ENCODE results near the gene DSG1. TPM values are rescaled to one million over a fixed set of nuclear protein-coding genes. Genes with fewer than 3 reads are reported as not detected.

Gene DSG1
- total and polyA plus RNA-seq, 2 of the 13 experiments (the other 11 are each of a cell fraction or from before 2014, with no cell fraction given): 0.04 TPM; not detected in 1

DNA sequence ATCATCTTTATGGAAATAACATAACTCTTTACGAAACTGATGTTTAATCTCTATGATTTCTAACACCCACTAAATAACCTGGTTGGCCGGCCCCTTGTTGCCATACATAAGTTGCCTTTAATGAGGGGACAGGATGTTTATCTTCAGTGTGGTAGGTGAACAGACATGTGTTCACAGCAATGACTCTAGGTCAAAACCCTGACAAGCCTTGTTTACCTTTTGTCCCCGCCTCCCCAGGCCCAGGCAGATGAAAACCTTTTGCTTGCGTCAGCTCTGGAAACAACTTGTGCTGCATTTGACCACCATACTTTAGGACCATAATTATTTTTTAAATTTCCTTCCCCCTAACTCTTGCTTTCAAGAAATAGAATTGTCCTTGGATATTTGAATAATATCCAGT lies 55.7 kb downstream of the DSG1 start (continued):
- no peak for TF ChIP-seq MAF1 (CRISPR knock-in tag; IDR thresholded peaks at IDR 0.05; ENCODE audit: borderline replicate concordance)
- TF ChIP-seq ZNF652 (CRISPR knock-in tag; IDR thresholded peaks at IDR 0.05; ENCODE audit: borderline replicate concordance, low read depth): no peak
- peak; percentile 34; the same call in 1 of the 2 replicates for TF ChIP-seq PITX1 (CRISPR knock-in tag; IDR thresholded peaks at IDR 0.05)
- TF ChIP-seq ZNF790 (CRISPR knock-in tag; IDR thresholded peaks at IDR 0.05; ENCODE audit: borderline replicate concordance): no peak
- peak in 1 of 2 experiments; percentile 71; a peak in 1 of 4 replicates for TF ChIP-seq EP300 (IDR thresholded peaks at IDR 0.05; ENCODE audit: low read depth in 2 of 2, low read length in 2 of 2)
- no peak for TF ChIP-seq EP300 (CRISPR knock-in tag; IDR thresholded peaks at IDR 0.05; ENCODE audit: borderline replicate concordance)
- TF ChIP-seq CEBPB (IDR thresholded peaks at IDR 0.05; ENCODE audit: borderline replicate concordance, low read depth, low read length): peak; percentile 15; the same call in 1 of the 2 replicates
- no peak for TF ChIP-seq CREB1 (IDR thresholded peaks at IDR 0.05)
- TF ChIP-seq CREB1 (CRISPR knock-in tag; IDR thresholded peaks at IDR 0.05): peak; percentile 44; the same call in 1 of the 2 replicates
- TF ChIP-seq FOXA3 (CRISPR knock-in tag; IDR thresholded peaks at IDR 0.05): peak; percentile 98
- TF ChIP-seq, protein P1, sequence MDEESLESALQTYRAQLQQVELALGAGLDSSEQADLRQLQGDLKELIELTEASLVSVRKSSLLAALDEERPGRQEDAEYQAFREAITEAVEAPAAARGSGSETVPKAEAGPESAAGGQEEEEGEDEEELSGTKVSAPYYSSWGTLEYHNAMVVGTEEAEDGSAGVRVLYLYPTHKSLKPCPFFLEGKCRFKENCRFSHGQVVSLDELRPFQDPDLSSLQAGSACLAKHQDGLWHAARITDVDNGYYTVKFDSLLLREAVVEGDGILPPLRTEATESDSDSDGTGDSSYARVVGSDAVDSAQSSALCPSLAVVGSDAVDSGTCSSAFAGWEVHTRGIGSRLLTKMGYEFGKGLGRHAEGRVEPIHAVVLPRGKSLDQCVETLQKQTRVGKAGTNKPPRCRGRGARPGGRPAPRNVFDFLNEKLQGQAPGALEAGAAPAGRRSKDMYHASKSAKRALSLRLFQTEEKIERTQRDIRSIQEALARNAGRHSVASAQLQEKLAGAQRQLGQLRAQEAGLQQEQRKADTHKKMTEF (CRISPR knock-in tag; IDR thresholded peaks at IDR 0.05): peak; percentile 59; the same call in 1 of the 2 replicates
- no peak for TF ChIP-seq ZNF562 (CRISPR knock-in tag; IDR thresholded peaks at IDR 0.05; ENCODE audit: borderline replicate concordance)
- no peak for TF ChIP-seq ZSCAN29 (CRISPR knock-in tag; conservative IDR thresholded peaks at IDR 0.05)
- TF ChIP-seq FOXP1 (IDR thresholded peaks at IDR 0.05): no peak
- TF ChIP-seq FOXP1 (CRISPR knock-in tag; IDR thresholded peaks at IDR 0.05): peak; percentile 90
- peak; percentile 56 for TF ChIP-seq CREM (IDR thresholded peaks at IDR 0.05)
- TF ChIP-seq CREM (CRISPR knock-in tag; IDR thresholded peaks at IDR 0.05): no peak
- TF ChIP-seq, protein P2, sequence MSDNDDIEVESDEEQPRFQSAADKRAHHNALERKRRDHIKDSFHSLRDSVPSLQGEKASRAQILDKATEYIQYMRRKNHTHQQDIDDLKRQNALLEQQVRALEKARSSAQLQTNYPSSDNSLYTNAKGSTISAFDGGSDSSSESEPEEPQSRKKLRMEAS (IDR thresholded peaks at IDR 0.05): peak; percentile 76; the same call in 1 of the 2 replicates
- TF ChIP-seq FOXJ3 (CRISPR knock-in tag; IDR thresholded peaks at IDR 0.05; ENCODE audit: borderline replicate concordance): peak; percentile 50; the same call in 1 of the 2 replicates
- no peak for TF ChIP-seq POLR2AphosphoS5 (IDR thresholded peaks at IDR 0.05; ENCODE audit: low read depth, low read length)
- TF ChIP-seq, protein P3, sequence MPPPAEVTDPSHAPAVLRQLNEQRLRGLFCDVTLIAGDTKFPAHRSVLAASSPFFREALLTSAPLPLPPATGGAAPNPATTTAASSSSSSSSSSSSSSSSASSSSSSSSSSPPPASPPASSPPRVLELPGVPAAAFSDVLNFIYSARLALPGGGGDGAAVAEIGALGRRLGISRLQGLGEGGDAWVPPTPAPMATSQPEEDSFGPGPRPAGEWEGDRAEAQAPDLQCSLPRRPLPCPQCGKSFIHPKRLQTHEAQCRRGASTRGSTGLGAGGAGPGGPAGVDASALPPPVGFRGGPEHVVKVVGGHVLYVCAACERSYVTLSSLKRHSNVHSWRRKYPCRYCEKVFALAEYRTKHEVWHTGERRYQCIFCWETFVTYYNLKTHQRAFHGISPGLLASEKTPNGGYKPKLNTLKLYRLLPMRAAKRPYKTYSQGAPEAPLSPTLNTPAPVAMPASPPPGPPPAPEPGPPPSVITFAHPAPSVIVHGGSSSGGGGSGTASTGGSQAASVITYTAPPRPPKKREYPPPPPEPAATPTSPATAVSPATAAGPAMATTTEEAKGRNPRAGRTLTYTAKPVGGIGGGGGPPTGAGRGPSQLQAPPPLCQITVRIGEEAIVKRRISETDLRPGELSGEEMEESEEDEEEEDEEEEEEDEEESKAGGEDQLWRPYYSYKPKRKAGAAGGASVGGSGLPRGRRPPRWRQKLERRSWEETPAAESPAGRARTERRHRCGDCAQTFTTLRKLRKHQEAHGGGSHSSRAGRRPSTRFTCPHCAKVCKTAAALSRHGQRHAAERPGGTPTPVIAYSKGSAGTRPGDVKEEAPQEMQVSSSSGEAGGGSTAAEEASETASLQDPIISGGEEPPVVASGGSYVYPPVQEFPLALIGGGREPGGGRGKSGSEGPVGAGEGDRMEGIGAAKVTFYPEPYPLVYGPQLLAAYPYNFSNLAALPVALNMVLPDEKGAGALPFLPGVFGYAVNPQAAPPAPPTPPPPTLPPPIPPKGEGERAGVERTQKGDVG (CRISPR knock-in tag; IDR thresholded peaks at IDR 0.05; ENCODE audit: borderline replicate concordance): no peak
- TF ChIP-seq ZNF17 (CRISPR knock-in tag; IDR thresholded peaks at IDR 0.05): no peak
- TF ChIP-seq ZFP36L1 (CRISPR knock-in tag; IDR thresholded peaks at IDR 0.05): 0 out of 2 replicates have a peak, but pooled peaks have one; percentile 48
- TF ChIP-seq HIVEP1 (CRISPR knock-in tag; IDR thresholded peaks at IDR 0.05): no peak
- TF ChIP-seq HHEX (CRISPR knock-in tag; IDR thresholded peaks at IDR 0.05): peak; percentile 34; the same call in 1 of the 2 replicates
- no peak for TF ChIP-seq ZNF225 (CRISPR knock-in tag; IDR thresholded peaks at IDR 0.05)
- no peak for TF ChIP-seq KLF12 (CRISPR knock-in tag; IDR thresholded peaks at IDR 0.05; ENCODE audit: borderline replicate concordance)
- TF ChIP-seq FOXO1 (CRISPR knock-in tag; IDR thresholded peaks at IDR 0.05): peak; percentile 81
- peak; percentile 53 for TF ChIP-seq HDAC1 (CRISPR knock-in tag; IDR thresholded peaks at IDR 0.05)
- no peak for TF ChIP-seq IRX3 (CRISPR knock-in tag; IDR thresholded peaks at IDR 0.05; ENCODE audit: borderline replicate concordance, low read depth)
- no peak for TF ChIP-seq ZKSCAN8 (CRISPR knock-in tag; IDR thresholded peaks at IDR 0.05; ENCODE audit: borderline replicate concordance)
